NCI-H460 (cell line): Measurements from ENCODE around the gene PAFAH1B2. TPM values are rescaled to one million over a fixed set of nuclear protein-coding genes. Genes with fewer than 3 reads are reported as not detected.

Source experiments
- DNase-seq: peaks from one replicate; pipeline ENCODE4 v3.0.0-alpha.2; 2016; ENCODE audit warnings: low read depth; ENCODE audit errors: extremely low read depth
- total RNA-seq: library from RNA; depleted of rRNA; stranded (reverse); fragments of >200 nt; shearing (Covaris generic); gene quantifications from 2 replicates; pipeline ENCODE4 v1.2.3, GENCODE V29; 2014

The PAFAH1B2 gene
- total RNA-seq, 1 experiment from 2014 or later: 97.4 TPM

DNA sequence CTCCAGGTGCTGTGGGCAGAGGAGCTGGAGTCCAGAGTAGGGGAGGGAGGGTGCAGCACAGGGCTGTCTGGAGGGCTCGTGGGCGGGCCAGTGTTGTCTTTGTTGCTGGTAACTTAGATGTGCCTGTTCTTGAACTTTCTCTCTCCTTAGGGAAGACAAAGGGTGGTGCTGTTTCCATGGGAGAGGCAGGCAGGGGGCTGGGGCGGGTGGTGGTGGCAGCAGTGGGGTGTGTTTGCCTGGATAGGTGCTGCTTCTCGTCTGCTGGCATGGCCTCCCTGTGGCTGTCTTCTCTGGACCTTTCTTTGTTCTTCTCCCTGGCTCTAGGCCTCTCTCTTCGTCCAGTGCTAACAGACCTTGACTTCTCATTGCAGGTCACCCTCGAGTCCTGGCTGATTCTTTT is 42.9 kb downstream of the PAFAH1B2 start:
- no peak for DNase-seq

DNA sequence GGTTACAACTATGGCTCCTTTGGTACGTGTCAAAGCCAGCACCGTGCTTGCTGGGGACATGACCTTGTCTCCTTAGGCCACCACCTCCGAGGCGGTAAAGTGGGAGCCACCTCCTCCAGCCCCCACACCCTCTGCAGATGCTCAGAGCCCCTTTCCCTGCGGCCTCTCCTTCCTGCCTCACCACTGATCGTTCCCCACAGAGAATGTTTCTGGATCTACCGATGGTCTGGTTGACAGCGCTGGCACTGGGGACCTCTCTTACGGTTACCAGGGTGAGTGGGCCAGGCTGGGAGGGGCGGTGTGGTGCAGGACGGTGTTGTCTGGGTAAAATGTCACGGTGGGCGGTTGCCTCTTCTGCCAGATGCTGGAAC is 43.3 kb downstream of the PAFAH1B2 start:
- no peak for DNase-seq

DNA sequence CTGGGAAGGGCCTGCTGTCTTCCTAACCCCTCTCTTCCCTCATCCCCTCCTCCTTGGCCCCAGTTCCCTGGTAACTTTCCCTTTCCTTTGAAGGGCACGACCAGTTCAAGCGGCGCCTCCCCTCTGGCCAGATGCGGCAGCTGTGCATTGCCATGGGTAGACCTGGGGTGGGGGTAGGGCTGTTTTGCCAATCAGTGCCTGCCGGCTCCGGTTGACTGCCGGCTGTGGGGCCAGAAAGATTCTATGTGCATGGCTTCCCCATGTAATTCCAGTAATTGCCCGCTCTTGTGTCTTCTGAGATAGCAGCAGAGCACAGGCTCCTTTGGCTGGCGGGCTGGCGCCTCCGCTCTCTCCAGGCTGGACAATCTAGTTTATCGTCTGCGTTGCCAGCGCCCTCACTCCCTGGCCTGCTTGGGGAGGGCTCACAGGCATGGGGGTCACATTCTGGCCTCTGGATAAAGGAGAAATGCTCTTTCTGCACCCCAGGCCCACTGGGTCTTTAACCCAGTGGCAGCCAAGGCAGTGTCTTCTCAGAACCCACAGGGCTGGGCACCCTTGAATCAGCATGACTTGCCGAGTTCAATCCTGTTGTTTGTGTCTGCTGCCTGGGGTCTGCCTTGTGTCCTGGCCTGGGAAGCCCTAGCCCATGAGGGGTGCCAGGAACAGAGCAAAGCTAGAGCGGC is 43.9 kb downstream of the PAFAH1B2 start:
- no peak for DNase-seq

DNA sequence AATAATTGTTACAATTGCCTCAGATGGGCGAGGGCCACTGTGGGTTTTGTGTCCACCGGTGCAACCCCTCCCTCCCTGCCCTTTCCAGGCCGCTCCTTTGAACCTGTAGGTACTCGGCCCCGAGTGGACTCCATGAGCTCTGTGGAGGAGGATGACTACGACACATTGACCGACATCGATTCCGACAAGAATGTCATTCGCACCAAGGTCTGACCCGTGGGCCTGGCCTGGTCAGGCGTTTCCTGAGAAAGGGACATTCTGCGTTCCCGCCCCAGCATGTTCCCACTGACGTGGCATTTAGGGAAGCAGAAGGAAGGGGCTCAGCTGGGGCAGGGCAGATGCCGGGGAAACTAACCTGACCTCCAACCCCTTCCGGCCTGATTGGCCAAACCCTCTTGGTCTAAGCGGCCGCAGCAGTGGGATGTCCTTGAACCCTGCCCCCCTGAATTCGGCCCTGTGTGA is 44.6 kb downstream of the PAFAH1B2 start:
- no peak for DNase-seq

DNA sequence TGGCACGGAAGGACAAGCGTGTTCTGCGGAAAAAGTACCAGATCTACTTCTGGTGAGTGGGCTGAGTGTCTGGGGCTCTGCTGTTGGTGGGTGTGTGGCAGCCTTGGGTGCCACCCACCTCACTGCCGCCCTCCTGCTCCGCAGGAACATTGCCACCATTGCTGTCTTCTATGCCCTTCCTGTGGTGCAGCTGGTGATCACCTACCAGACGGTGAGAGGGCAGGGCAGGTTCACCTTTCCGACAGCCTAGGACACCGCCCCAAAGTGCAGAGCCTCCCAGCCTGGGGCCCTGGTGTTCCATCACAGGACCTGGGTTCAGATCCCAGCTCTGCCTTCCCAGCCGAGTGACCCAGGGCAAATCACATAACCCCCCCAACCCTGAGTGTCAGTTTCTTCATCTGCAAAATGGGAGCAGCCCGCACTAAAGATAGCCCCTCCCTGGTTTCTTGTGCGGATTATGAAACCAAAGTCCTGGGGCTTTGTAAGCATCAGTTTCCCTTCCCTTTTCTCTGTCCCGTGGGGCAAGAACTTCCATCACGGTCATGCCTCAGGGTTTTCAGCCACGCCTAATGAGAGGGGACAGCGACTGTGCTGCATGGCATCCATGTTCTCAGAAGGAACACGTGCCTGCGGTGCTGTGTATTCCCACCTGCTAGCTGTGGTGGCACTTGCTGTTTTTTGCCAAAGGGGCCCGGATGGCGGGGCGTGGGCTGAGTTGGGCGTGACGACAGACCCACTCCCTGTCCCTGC is 45.3 kb downstream of the PAFAH1B2 start:
- no peak for DNase-seq

DNA sequence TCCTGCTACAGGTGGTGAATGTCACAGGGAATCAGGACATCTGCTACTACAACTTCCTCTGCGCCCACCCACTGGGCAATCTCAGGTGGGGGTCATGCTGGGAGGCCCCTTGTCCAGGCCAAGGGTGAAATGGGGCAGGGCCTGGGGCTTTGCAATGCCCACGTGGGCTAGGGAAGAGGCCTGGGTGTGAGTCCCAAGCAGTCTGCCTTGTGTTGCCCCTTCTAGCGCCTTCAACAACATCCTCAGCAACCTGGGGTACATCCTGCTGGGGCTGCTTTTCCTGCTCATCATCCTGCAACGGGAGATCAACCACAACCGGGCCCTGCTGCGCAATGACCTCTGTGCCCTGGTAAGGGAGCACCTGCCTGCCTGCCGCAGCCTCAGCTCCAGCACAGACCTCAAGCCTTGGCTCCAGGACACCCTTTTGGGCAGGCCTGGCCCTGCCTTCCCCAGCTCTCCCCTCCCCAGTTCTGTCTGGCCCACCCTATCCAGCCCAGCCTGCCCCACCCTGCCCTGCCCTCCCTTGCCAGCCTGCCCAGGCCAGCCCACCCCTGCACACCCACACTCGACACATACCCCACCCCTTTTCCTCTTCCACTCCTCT is 46.0 kb downstream of the PAFAH1B2 start:
- DNase-seq: no peak

DNA sequence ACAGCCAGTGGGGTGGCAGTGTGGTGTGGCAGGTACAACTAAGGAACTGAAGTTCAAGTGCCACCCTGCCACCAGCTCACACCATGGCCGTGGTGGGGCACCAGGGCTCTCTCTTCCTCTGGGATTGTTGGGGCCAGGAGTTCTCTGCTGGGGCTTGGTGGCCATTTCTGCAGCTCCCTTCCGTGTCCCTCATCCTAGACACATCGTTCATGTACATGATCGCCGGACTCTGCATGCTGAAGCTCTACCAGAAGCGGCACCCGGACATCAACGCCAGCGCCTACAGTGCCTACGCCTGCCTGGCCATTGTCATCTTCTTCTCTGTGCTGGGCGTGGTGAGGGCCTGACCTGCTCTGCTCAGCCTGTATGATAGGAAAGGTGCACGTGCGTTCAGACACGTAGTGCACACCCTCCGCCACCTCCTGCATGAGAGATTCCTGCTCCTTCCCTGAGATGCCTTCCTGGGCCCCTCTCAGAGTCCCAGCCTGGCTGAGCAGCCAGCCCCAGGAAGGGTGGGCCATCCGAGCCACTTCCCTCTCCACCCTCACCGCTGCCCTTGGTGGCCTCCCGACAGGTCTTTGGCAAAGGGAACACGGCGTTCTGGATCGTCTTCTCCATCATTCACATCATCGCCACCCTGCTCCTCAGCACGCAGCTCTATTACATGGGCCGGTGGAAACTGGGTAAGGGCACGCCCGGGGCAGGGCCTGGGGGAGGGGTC is 47.8 kb downstream of the PAFAH1B2 start:
- no peak for DNase-seq

DNA sequence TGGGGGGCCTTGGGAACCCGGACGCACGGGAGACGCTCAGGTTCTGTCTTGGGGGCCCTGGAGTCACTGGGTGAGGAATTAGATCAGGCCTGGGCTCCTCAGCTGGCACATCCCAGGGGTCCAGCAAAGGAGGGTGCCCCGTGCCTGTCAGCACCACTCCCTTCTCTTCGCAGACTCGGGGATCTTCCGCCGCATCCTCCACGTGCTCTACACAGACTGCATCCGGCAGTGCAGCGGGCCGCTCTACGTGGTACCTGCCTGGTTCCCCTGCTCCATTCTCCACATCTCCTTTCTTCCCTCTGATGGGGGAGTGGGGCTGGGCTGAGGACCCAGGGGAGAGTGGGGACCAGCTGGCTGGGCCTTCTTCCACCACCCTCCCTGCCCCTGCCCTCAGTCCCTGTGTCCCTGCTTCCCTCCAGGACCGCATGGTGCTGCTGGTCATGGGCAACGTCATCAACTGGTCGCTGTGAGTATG is 48.4 kb downstream of the PAFAH1B2 start:
- no peak for DNase-seq

DNA sequence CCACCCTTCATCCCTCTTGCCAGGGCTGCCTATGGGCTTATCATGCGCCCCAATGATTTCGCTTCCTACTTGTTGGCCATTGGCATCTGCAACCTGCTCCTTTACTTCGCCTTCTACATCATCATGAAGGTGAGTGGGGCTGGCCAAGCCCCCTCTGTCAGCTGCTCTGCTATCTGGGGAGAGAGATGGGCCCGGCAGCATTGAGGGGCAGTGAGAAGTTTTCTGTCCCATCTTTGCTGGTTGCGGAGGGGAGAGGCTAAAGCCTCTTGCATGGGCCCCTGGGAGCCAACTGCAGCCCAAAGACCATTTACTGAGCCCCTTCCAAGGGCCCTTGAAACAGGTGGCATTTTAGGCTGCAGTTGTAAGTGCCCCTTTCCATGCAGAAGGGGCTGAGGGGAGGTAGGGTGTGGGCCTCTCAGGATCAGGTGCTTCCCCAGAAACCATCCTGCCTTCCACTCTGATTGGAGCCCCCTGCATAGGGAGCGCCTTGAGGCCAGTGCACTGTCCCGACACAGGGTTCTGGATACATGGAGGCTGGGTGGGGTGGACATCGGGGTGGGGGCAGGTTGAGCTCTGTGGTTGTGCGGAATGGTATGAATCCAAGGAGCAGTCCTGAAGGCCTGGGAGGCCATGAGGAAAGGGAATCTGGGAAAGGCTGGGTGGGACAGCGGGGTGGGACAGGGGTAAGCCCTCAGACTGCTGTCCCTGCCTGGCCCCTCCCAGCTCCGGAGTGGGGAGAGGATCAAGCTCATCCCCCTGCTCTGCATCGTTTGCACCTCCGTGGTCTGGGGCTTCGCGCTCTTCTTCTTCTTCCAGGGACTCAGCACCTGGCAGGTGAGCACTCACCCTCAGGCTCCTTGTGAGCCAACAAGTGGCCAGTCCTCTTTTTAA is 49.3 kb downstream of the PAFAH1B2 start:
- DNase-seq: no peak

DNA sequence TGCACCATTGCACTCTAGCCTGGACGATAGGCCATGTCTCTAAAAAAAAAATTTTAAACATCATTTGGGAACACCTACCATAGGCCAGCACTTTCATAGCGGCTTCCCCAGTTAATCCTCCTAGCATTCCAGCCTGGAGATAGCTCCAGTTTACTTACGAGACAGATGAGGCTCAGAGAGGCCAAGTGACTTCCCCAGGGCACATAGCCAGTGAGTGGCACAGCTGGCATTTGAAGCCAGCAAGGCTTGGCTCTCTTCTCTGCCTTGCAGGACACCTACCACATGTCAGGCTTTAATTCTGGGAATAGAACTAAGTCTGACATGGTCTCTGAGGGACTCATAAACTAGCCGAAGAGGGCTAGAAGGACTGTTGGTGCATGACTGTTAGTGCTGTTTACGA is 50.2 kb downstream of the PAFAH1B2 start:
- DNase-seq: no peak

DNA sequence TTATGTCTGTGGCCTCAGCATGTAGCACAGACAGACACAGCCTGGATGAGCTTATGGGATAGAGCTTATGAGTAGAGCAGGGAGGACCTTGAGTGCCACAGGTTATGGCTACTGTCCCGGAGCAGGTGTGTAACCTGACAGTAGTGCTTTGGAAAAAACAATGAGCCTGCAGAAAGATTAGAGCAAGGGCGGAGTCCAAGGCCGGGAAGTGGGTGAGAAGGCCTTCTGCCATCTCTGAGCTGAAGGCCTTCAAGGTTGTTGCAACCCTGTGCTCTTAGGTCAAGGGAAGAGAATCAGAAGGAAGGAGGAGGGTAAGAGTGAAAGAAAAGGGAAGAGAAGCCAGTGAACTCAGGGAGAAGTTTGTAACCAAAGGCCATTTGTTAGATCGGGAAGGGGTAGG is 51.2 kb downstream of the PAFAH1B2 start:
- no peak for DNase-seq

DNA sequence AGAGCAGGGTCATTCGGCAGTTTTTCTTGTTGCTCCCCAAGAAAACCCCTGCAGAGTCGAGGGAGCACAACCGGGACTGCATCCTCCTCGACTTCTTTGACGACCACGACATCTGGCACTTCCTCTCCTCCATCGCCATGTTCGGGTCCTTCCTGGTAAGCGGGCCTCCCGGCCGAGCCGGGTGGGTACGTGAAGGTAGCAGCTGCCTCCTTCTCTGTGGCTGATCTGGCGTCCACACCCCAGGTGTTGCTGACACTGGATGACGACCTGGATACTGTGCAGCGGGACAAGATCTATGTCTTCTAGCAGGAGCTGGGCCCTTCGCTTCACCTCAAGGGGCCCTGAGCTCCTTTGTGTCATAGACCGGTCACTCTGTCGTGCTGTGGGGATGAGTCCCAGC is 51.7 kb downstream of the PAFAH1B2 start:
- no peak for DNase-seq

DNA sequence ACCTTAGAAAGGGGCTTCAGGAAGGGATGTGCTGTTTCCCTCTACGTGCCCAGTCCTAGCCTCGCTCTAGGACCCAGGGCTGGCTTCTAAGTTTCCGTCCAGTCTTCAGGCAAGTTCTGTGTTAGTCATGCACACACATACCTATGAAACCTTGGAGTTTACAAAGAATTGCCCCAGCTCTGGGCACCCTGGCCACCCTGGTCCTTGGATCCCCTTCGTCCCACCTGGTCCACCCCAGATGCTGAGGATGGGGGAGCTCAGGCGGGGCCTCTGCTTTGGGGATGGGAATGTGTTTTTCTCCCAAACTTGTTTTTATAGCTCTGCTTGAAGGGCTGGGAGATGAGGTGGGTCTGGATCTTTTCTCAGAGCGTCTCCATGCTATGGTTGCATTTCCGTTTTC is 52.9 kb downstream of the PAFAH1B2 start:
- DNase-seq: no peak

DNA sequence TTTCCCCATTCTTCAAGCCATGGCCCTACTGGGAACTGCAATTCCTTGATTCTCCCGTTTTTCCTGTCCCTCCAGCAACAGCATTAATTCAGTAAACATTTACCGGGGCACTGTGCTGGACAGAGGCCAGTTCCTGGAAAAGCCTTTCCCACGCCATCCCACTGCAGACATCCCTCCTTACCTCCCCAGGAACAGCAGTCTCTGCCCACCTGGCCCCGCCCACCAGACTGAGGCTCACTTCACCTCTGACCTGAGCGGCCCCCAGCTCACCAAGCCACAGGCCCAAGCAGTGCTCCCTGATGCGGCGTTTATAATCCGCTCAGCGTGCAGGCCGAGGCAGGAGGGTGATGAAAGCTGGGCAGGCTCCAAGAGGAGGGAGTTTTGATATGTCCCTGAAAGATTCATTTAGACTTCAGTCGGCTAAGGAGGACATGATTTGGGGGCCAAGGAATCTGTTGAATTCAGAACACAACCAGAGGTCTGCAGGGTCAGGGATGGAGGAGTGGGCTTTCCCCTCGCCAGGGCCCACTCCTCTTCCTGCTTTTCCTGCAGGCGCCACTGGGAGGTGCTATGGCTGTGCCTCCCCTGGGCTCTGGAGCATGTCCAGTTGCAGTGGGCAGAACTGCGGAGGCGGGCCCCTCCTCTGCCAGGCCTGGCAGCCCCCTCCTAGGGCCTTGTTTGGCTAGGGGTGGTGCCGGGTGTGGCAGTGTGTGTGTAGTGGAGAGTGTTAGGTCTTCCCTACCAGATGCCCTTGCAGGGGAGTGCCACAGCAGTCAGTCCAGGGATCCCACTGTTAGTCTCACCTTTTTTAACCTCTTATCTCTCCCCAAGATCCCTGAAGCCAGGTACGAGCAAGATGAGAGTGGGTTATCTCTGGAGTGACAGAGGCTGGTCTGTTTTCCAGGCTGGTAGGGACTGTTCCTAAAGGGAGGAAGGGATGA is 53.7 kb downstream of the PAFAH1B2 start:
- no peak for DNase-seq

DNA sequence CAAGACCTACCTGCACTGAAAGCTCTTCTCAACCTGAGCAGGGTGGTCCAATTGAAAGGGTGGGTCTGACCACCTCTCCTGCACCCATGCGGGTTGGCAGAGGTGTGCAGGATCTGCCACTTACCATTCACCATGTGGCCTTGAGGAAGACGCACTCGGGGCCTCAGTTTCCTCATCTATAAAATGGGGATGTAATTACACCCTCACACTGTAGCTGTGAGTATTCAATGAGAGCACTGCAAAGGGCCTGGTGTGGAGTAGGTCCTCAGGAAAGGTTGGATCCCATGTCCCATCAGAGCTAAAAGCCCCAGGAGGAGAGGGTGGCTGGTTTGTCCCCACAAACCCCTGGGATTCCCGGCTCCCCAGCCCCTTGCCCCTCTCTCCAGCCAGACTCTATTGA is 54.5 kb downstream of the PAFAH1B2 start:
- no peak for DNase-seq

DNA sequence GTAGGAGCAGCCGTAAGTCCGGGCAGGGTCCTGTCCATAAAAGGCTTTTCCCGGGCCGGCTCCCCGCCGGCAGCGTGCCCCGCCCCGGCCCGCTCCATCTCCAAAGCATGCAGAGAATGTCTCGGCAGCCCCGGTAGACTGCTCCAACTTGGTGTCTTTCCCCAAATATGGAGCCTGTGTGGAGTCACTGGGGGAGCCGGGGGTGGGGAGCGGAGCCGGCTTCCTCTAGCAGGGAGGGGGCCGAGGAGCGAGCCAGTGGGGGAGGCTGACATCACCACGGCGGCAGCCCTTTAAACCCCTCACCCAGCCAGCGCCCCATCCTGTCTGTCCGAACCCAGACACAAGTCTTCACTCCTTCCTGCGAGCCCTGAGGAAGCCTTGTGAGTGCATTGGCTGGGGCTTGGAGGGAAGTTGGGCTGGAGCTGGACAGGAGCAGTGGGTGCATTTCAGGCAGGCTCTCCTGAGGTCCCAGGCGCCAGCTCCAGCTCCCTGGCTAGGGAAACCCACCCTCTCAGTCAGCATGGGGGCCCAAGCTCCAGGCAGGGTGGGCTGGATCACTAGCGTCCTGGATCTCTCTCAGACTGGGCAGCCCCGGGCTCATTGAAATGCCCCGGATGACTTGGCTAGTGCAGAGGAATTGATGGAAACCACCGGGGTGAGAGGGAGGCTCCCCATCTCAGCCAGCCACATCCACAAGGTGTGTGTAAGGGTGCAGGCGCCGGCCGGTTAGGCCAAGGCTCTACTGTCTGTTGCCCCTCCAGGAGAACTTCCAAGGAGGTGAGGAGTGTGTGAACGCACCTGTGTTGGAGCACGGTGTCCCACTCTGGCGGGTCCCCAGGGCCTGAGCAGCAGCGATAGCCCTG is 55.2 kb downstream of the PAFAH1B2 start, which contains the start of gene TAGLN:
Gene TAGLN, plus strand, starts transcription at position 318 of the 863 bp plus-strand sequence. CDS start 3,644 bp downstream, outside the sequence.
- DNase-seq: no peak

DNA sequence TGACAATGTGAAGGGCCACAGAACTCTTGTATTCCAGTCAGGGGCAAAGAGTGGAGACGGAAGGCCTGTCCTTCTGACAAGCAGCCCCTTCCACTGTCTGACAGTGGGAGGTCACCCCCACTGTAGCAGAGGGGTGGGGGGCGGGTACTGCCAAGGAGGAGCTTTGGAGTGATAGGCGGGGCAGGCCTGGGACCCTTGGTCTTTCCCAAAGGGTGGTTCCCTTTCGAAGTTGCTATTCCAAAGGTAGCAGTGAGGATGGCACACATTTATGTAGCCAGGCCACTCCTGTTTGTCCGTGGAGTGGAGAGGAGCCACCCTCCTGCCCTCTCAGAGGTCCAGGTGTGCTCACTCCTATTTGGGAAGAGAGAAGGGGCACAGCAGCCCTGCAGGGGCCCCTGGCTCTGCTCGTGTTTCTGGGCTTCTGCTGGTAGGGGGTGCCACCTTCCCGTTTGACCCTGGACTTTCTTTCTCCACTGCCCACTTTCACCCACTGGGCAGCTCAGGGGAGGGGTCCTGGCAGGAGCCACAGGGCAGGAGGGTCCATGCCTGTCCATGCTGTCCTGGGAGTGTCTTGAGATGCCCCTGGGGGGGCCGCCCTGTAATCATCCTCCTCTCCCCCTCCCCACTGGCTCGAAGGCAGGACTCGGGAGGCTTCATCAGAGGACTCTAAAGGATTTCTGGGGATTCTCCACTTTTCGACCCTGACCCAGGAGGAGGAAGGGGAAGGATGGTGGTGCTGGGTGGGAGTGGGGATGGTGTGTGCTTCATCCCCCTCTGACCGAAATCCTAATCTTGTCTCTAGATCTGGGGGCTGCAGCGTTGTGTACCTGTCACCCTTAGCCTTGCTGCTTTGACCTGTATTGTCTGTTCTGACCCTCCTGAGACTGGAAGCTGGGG is 56.1 kb downstream of the PAFAH1B2 start:
- no peak for DNase-seq
